ENCODE results near the gene SMDT1.

DNA sequence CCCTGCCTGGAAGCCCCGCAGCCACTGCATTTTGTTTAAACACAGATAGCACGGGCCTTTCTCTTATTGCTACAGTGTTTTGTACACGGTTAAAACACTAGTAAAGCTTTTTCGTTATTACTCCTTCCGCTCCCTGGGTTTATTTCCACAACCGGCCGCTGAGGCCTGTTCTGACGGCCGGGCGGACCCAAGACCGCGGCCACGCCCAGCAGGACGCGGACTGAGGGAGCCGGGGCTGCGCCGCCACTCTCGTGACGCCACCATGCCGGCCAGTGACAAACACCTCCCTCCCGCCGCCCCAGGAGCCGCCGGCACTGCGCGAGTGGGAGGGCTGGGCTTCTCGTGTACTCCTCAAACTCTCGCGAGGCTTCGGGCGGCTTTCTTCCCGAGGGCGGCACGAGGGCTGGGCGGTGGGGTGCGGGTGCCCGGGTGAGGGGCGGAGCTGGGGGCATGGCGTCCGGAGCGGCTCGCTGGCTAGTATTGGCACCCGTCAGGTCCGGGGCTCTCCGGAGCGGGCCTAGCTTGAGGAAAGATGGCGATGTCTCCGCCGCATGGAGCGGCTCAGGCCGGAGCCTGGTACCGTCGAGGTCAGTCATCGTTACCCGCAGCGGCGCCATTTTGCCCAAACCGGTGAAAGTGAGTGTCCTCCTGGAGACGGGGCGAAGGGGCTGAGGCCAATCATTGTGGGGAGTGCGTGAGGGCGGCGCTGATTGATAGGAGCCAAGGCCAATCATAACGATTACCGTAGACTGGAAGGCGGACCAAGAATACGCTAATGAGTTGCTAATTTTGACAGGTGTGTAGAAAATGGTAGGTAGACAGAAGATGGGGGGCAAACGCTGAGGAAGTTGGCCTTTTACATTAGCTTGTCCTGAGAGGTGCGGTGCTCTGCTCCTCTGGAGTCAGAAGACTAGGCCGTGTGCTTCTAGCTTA is at the start of gene SMDT1:
- peak; percentile 99 for TF ChIP-seq ZBTB33 (IDR thresholded peaks at IDR 0.05)
- TF ChIP-seq, protein P1, sequence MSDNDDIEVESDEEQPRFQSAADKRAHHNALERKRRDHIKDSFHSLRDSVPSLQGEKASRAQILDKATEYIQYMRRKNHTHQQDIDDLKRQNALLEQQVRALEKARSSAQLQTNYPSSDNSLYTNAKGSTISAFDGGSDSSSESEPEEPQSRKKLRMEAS (IDR thresholded peaks at IDR 0.05) = peak; percentile 17

All from liver (tissue), 1 donor.